ENCODE measurements around the gene CCDC71L. TPM values are rescaled to one million over a fixed set of nuclear protein-coding genes. Genes with fewer than 3 reads are reported as not detected.
"Not testable (repeated sequence)": the region's sequence is repeated elsewhere in the genome, so short reads cannot be mapped to it uniquely, and the experiment has no call there.

Gene CCDC71L
- 10.5 TPM for polyA plus RNA-seq (2013, experiment 1 of 2)
- 12.0 TPM for polyA plus RNA-seq (2013, experiment 2 of 2)

- no peaks in the 10 kb centered on the region for H3K27me3 ChIP-seq (ENCODE audit: insufficient read depth, low read length)
- no peaks in the 10 kb centered on the region for H3K9me3 ChIP-seq (ENCODE audit: insufficient read depth, low read depth, low read length)
- H3K36me3 ChIP-seq (ENCODE audit: insufficient read depth, low read length): no peaks in the 10 kb centered on the region
- H3K4me3 ChIP-seq (ENCODE audit: low read length): peak within 1 kb of the TSS; percentile 99
- 5% methylated on average over 51 of the region's 51 CpGs for WGBS
- H3K27ac ChIP-seq (ENCODE audit: low read depth, low read length): peak within 1 kb of the TSS; percentile 90
- H3K9ac ChIP-seq (ENCODE audit: low read depth, low read length): peak within 1 kb of the TSS; percentile 96
- H3K4me1 ChIP-seq (ENCODE audit: insufficient read depth, low read length): peaks cover 8% of the 10 kb centered on the region
These were observed at the start of gene CCDC71L for GRCh38 chr7:106660862-106661720. CCDC71L (minus strand) TSS chr7:106661158; CDS start chr7:106660896, 262 bp downstream.

GRCh38 chr7:106709604-106710003 lies 48.6 kb upstream of the CCDC71L start:
- WGBS: 94% methylated on average over 7 of the region's 7 CpGs
- H3K27me3 ChIP-seq (ENCODE audit: insufficient read depth, low read length); H3K36me3 ChIP-seq (ENCODE audit: insufficient read depth, low read length); H3K27ac ChIP-seq (ENCODE audit: low read depth, low read length); H3K4me1 ChIP-seq (ENCODE audit: insufficient read depth, low read length); H3K9ac ChIP-seq (ENCODE audit: low read depth, low read length); H3K4me3 ChIP-seq (ENCODE audit: low read length): not testable (repeated sequence)
- H3K9me3 ChIP-seq (ENCODE audit: insufficient read depth, low read depth, low read length): peaks cover 19% of the 10 kb centered on the region

GRCh38 chr7:106704000-106704840 lies 43.3 kb upstream of the CCDC71L start:
- H3K9ac ChIP-seq (ENCODE audit: low read depth, low read length): no peak overlapping the region
- no peak overlapping the region for H3K4me3 ChIP-seq (ENCODE audit: low read length)
- H3K9me3 ChIP-seq (ENCODE audit: insufficient read depth, low read depth, low read length): peaks cover 13% of the 10 kb centered on the region
- H3K27me3 ChIP-seq (ENCODE audit: insufficient read depth, low read length): no peaks in the 10 kb centered on the region
- no peak overlapping the region for H3K27ac ChIP-seq (ENCODE audit: low read depth, low read length)
- WGBS: 72% methylated on average over 3 of the region's 3 CpGs
- H3K36me3 ChIP-seq (ENCODE audit: insufficient read depth, low read length): no peaks in the 10 kb centered on the region
- H3K4me1 ChIP-seq (ENCODE audit: insufficient read depth, low read length): no peaks in the 10 kb centered on the region

- Histone ChIP-seq H3K9ac (ENCODE audit: low read depth, low read length) (no peak overlapping the region), H3K27me3 (ENCODE audit: insufficient read depth, low read length) (no peaks in the 10 kb centered on the region), H3K9me3 (ENCODE audit: insufficient read depth, low read depth, low read length) (peaks cover 16% of the 10 kb centered on the region; the same call in 1 of the 2 replicates), H3K4me1 (ENCODE audit: insufficient read depth, low read length) (no peaks in the 10 kb centered on the region), H3K4me3 (ENCODE audit: low read length) (no peak overlapping the region), H3K27ac (ENCODE audit: low read depth, low read length) (no peak overlapping the region), H3K36me3 (ENCODE audit: insufficient read depth, low read length) (no peaks in the 10 kb centered on the region)
- WGBS: 97% methylated on average over 3 of the region's 4 CpGs
These were observed 32.9 kb upstream of the CCDC71L start for GRCh38 chr7:106693677-106694353.

- Histone ChIP-seq H3K4me3 (ENCODE audit: low read length) (no peak overlapping the region), H3K36me3 (ENCODE audit: insufficient read depth, low read length) (no peaks in the 10 kb centered on the region), H3K27ac (ENCODE audit: low read depth, low read length) (no peak overlapping the region), H3K27me3 (ENCODE audit: insufficient read depth, low read length) (no peaks in the 10 kb centered on the region), H3K9ac (ENCODE audit: low read depth, low read length) (no peak overlapping the region), H3K4me1 (ENCODE audit: insufficient read depth, low read length) (no peaks in the 10 kb centered on the region), H3K9me3 (ENCODE audit: insufficient read depth, low read depth, low read length) (peaks cover 16% of the 10 kb centered on the region; the same call in 1 of the 2 replicates)
- 97% methylated on average over 2 of the region's 2 CpGs for WGBS
These were observed 31.6 kb upstream of the CCDC71L start for GRCh38 chr7:106692450-106693051.

GRCh38 chr7:106688161-106688560 lies 27.2 kb upstream of the CCDC71L start:
- H3K27me3 ChIP-seq (ENCODE audit: insufficient read depth, low read length); H3K4me1 ChIP-seq (ENCODE audit: insufficient read depth, low read length); H3K27ac ChIP-seq (ENCODE audit: low read depth, low read length); H3K4me3 ChIP-seq (ENCODE audit: low read length); H3K36me3 ChIP-seq (ENCODE audit: insufficient read depth, low read length); H3K9ac ChIP-seq (ENCODE audit: low read depth, low read length): not testable (repeated sequence)
- H3K9me3 ChIP-seq (ENCODE audit: insufficient read depth, low read depth, low read length): peaks cover 16% of the 10 kb centered on the region; the same call in 1 of the 2 replicates
- WGBS: 100% methylated on average over 1 of the region's 2 CpGs

- no peaks in the 10 kb centered on the region for H3K9me3 ChIP-seq (ENCODE audit: insufficient read depth, low read depth, low read length)
- H3K4me1 ChIP-seq (ENCODE audit: insufficient read depth, low read length): no peaks in the 10 kb centered on the region
- no peak overlapping the region for H3K4me3 ChIP-seq (ENCODE audit: low read length)
- H3K9ac ChIP-seq (ENCODE audit: low read depth, low read length): no peak overlapping the region
- H3K27ac ChIP-seq (ENCODE audit: low read depth, low read length): no peak overlapping the region
- WGBS: 96% methylated on average over 2 of the region's 3 CpGs
- H3K36me3 ChIP-seq (ENCODE audit: insufficient read depth, low read length): no peaks in the 10 kb centered on the region
- no peaks in the 10 kb centered on the region for H3K27me3 ChIP-seq (ENCODE audit: insufficient read depth, low read length)
These were observed 23.0 kb upstream of the CCDC71L start for GRCh38 chr7:106683941-106684340.

GRCh38 chr7:106681815-106682495 lies 21.0 kb upstream of the CCDC71L start:
- Histone ChIP-seq H3K27ac (ENCODE audit: low read depth, low read length) (no peak overlapping the region), H3K36me3 (ENCODE audit: insufficient read depth, low read length) (no peaks in the 10 kb centered on the region), H3K9ac (ENCODE audit: low read depth, low read length) (no peak overlapping the region), H3K27me3 (ENCODE audit: insufficient read depth, low read length) (no peaks in the 10 kb centered on the region), H3K4me1 (ENCODE audit: insufficient read depth, low read length) (no peaks in the 10 kb centered on the region), H3K9me3 (ENCODE audit: insufficient read depth, low read depth, low read length) (no peaks in the 10 kb centered on the region), H3K4me3 (ENCODE audit: low read length) (no peak overlapping the region)
- 76% methylated on average over 5 of the region's 5 CpGs for WGBS

- Histone ChIP-seq H3K36me3 (ENCODE audit: insufficient read depth, low read length) (no peaks in the 10 kb centered on the region), H3K9me3 (ENCODE audit: insufficient read depth, low read depth, low read length) (no peaks in the 10 kb centered on the region), H3K27ac (ENCODE audit: low read depth, low read length) (no peak overlapping the region), H3K4me1 (ENCODE audit: insufficient read depth, low read length) (no peaks in the 10 kb centered on the region), H3K4me3 (ENCODE audit: low read length) (no peak overlapping the region), H3K27me3 (ENCODE audit: insufficient read depth, low read length) (no peaks in the 10 kb centered on the region), H3K9ac (ENCODE audit: low read depth, low read length) (no peak overlapping the region)
- 95% methylated on average over 5 of the region's 6 CpGs for WGBS
These were observed 18.4 kb upstream of the CCDC71L start for GRCh38 chr7:106679153-106679931.

- Histone ChIP-seq H3K4me3 (ENCODE audit: low read length) (no peak overlapping the region), H3K4me1 (ENCODE audit: insufficient read depth, low read length) (no peaks in the 10 kb centered on the region), H3K27me3 (ENCODE audit: insufficient read depth, low read length) (no peaks in the 10 kb centered on the region), H3K36me3 (ENCODE audit: insufficient read depth, low read length) (no peaks in the 10 kb centered on the region), H3K9ac (ENCODE audit: low read depth, low read length) (no peak overlapping the region), H3K27ac (ENCODE audit: low read depth, low read length) (no peak overlapping the region), H3K9me3 (ENCODE audit: insufficient read depth, low read depth, low read length) (no peaks in the 10 kb centered on the region)
- WGBS: 94% methylated on average over 3 of the region's 3 CpGs
These were observed 17.8 kb upstream of the CCDC71L start for GRCh38 chr7:106678795-106679152.

Measured in HUES64 (cell line).